ENCODE measurements around the gene CFAP57. TPM values are rescaled to one million over a fixed set of nuclear protein-coding genes. Genes with fewer than 3 reads are reported as not detected.

Gene CFAP57
- total and polyA plus RNA-seq, 2 of the 4 experiments (the other 2 are of a cell fraction) = 0.29 to 0.36 TPM

- TF ChIP-seq ELK1 (IDR thresholded peaks at IDR 0.05; ENCODE audit: borderline replicate concordance, low read depth, low read length) = no peak
- DNase-seq (no peak), ATAC-seq (ENCODE audit: low read depth) (no peak)
- Histone ChIP-seq H4K8ac (ENCODE audit: low read depth in 2 of 2, low read length in 2 of 2) (no peak overlapping the region), H3K79me1 (ENCODE audit: low read depth in 1 of 2, low read length in 2 of 2) (no peaks in the 10 kb centered on the region), H3K4me1 (ENCODE audit: control insufficient read depth, insufficient read depth, low read length) (no peaks in the 10 kb centered on the region), H2AFZ (replicated peaks; ENCODE audit: low read length, poor library complexity) (no peak overlapping the region), H3K4me3 (ENCODE audit: insufficient read depth, low read depth, low read length) (no peak overlapping the region), H3K23ac (ENCODE audit: low read depth, low read length) (no peak overlapping the region), H3K4ac (ENCODE audit: low read depth, low read length) (no peak overlapping the region), H2BK15ac (ENCODE audit: low read depth, low read length) (no peak overlapping the region), H3K14ac (replicated peaks; ENCODE audit: low read depth, low read length) (no peak overlapping the region), H2BK5ac (ENCODE audit: low read depth, low read length, poor library complexity, severe bottlenecking) (no peak overlapping the region), H3K18ac (ENCODE audit: low read depth, low read length) (no peak overlapping the region), H3K9ac (ENCODE audit: low read depth, low read length) (no peak overlapping the region), H4K5ac (ENCODE audit: low read depth, low read length) (no peak overlapping the region), H3K36me3 (ENCODE audit: control insufficient read depth, insufficient read depth, low read length) (no peaks in the 10 kb centered on the region), H2BK20ac (ENCODE audit: low read depth, low read length) (no peak overlapping the region), H3K27me3 (ENCODE audit: control insufficient read depth, insufficient read depth, low read length) (peaks cover 10% of the 10 kb centered on the region), H2AK9ac (replicated peaks; ENCODE audit: low read depth, low read length, poor library complexity) (no peak overlapping the region), H3K56ac (ENCODE audit: extremely low read depth, insufficient read depth, low read length) (no peak overlapping the region), H3K27ac (ENCODE audit: insufficient read depth, low read length) (no peak overlapping the region), H3K9me1 (ENCODE audit: insufficient read depth, low read length) (no peaks in the 10 kb centered on the region), H4K20me1 (ENCODE audit: insufficient read depth, low read length) (no peaks in the 10 kb centered on the region), H3K9me3 (ENCODE audit: control insufficient read depth, insufficient read depth, low read length) (peaks cover 4% of the 10 kb centered on the region; the same call in 1 of the 2 replicates), H2AK5ac (ENCODE audit: low read depth, low read length) (no peak overlapping the region), H2BK120ac (ENCODE audit: low read depth, low read length) (no peak overlapping the region), H4K91ac (ENCODE audit: insufficient read depth, low read depth, low read length) (no peak overlapping the region), H3K4me2 (ENCODE audit: low read depth, low read length) (no peak overlapping the region)
- dilution Hi-C loops (cut with HindIII; ENCODE audit: low sequenced_read_pairs, unreplicated experiment) (no loop called here), in situ Hi-C loops (cut with MboI; ENCODE audit: low sequenced_read_pairs) (no loop called here), intact Hi-C loops (cut with micrococcal nuclease) (no loop called here)
- no TSS peak for BruUV-seq (replicated peaks)
- POLR2A ChIA-PET (ENCODE audit: unreplicated experiment) = no interaction called here
- CTCF ChIA-PET = no interaction called here
Observed at GRCh38 chr1:43134640-43135039, 37.5 kb upstream of the CFAP57 start.

Data from IMR-90 (cell line).